ENCODE measurements around the gene PTGIS.

DNA sequence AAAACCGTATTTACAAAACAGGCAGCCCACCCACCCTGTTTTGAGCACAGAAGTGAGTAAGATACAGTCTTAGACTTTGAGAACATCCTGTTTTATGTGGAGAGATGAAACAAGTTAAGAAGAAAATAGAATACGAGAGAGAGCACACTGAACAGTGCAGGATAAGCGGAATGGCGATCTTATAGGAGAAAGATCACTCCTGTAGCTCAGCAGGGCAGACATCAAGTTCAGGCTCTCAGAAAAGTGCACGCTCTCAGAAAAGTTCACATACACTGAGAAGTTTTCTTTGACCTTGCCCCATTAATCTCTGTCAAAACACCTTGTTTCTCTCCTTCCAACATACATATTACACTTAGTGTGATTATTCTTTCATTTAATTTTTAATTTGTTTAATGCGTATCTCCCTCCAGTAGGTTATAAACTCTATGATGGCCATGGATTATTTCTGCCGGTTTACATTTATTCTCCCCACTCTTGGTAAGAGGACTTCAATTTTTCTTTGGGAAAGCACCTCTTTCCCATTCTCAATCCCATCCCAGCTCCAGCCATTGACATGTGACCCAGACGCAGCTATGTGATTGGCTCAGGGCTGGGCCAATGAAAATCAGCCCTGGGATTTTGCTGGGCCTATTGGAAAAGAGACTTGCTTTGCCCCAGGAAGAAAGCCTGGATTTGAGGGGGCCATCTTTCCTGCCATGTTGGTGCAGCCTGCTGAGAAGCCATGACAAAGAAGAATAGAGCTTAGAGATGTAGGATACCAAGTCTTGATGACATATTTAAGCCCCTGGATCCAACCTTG lies 101.6 kb downstream of the PTGIS start:
- TF ChIP-seq TAF1 (IDR thresholded peaks at IDR 0.05; ENCODE audit: borderline replicate concordance, low read depth, low read length) (no peak), POLR2AphosphoS5 (IDR thresholded peaks at IDR 0.05; ENCODE audit: low read depth, low read length) (no peak)
